ENCODE results near the gene TMEM167B.
"Not testable (repeated sequence)": the region's sequence is repeated elsewhere in the genome, so short reads cannot be mapped to it uniquely, and the experiment has no call there.

Gene TMEM167B

DNA sequence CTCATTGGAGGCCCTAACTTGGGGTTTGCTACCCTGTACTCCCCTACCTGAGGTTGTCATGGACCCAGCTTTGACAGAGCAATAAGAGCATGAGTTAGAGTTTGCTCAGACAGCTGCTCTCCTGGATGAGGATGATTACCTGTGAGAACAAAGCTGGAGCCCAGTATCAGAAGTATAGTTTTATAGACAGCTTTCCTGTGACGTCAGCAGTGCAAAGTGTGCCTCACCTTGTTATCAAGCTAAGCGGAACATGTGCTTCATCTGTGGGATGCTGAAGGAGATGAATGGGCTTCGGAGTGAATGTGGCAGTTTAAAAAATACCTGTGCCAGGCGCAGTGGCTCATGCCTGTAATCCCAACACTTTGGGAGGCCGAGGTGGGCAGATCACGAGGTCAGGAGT is 43.2 kb upstream of the TMEM167B start:
- DNase-seq (ENCODE audit: extremely low read depth, insufficient read length): no peak
- Histone ChIP-seq H3K4me3 (replicated peaks; ENCODE audit: low read depth, low read length) (no peak overlapping the region), H3K36me3 (ENCODE audit: control insufficient read depth, insufficient read depth, low read length) (no peaks in the 10 kb centered on the region), H3K27me3 (replicated peaks; ENCODE audit: control insufficient read depth, insufficient read depth, low read length) (no peaks in the 10 kb centered on the region)
- TF ChIP-seq, protein P1, sequence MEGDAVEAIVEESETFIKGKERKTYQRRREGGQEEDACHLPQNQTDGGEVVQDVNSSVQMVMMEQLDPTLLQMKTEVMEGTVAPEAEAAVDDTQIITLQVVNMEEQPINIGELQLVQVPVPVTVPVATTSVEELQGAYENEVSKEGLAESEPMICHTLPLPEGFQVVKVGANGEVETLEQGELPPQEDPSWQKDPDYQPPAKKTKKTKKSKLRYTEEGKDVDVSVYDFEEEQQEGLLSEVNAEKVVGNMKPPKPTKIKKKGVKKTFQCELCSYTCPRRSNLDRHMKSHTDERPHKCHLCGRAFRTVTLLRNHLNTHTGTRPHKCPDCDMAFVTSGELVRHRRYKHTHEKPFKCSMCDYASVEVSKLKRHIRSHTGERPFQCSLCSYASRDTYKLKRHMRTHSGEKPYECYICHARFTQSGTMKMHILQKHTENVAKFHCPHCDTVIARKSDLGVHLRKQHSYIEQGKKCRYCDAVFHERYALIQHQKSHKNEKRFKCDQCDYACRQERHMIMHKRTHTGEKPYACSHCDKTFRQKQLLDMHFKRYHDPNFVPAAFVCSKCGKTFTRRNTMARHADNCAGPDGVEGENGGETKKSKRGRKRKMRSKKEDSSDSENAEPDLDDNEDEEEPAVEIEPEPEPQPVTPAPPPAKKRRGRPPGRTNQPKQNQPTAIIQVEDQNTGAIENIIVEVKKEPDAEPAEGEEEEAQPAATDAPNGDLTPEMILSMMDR (IDR thresholded peaks at IDR 0.05; ENCODE audit: insufficient read depth, low read length, poor library complexity, severe bottlenecking): no peak

DNA sequence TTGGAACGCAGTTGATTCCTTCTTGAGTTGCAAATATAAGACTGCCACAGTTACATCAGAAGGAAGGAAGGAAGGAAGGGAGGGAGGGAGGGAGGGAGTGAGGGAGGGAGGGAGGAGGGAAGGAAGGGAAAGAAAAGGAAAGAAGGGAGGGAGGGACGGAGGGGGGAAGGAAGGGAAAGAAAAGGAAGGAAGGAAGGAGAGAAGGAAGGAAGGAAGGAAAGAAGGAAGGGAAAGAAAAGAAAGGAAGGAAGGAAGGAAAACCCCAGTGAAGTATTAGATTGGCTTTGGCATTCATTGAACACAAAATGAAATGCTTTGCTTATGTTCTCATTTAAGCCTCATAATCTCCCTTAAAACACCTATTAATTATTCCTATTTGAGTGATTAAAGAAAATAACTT is 42.2 kb upstream of the TMEM167B start:
- Histone ChIP-seq H3K36me3 (ENCODE audit: control insufficient read depth, insufficient read depth, low read length) (no peaks in the 10 kb centered on the region), H3K27me3 (replicated peaks; ENCODE audit: control insufficient read depth, insufficient read depth, low read length) (no peaks in the 10 kb centered on the region), H3K4me3 (replicated peaks; ENCODE audit: low read depth, low read length) (no peak overlapping the region)
- TF ChIP-seq, protein P1 (IDR thresholded peaks at IDR 0.05; ENCODE audit: insufficient read depth, low read length, poor library complexity, severe bottlenecking): no peak
- DNase-seq (ENCODE audit: extremely low read depth, insufficient read length): no peak

DNA sequence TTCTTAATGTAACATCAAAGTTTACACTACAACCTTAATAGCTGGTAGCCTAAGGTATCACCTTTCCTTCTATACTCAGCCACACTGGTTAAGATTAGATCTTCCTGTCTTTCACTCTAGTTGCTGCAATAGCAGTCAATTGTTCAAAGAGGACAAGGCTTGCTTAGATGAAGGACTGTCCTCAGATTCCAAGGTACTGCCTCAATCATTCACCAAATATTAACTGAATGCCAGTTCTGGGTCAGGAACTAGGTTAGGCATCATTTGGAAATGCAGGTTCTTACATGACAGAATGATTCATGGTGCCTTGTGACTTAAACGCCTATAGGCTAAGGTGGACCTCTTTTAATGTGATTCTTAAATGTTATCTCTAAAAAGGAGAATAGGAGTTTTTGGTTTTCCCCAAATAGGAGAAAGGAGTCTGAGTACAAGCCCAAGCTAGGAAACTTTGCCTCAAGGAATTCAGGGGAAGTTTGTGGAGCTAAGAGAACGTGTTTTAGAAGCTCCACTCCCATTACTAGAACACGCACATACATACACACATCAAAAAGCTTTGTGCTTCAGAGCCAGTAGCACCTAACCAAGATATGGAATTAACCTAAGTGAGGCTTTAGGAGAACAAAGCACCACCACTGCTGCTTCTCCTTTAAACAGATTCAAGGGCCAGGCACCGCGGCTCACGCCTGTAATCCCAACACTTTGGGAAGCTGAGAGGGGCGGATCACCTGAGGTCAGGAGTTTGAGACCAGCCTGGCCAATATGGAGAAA is 40.2 kb upstream of the TMEM167B start:
- DNase-seq (ENCODE audit: extremely low read depth, insufficient read length): no peak
- no peaks in the 10 kb centered on the region for H3K27me3 ChIP-seq (replicated peaks; ENCODE audit: control insufficient read depth, insufficient read depth, low read length)
- no peaks in the 10 kb centered on the region for H3K36me3 ChIP-seq (ENCODE audit: control insufficient read depth, insufficient read depth, low read length)
- no peak overlapping the region for H3K4me3 ChIP-seq (replicated peaks; ENCODE audit: low read depth, low read length)
- TF ChIP-seq, protein P1 (IDR thresholded peaks at IDR 0.05; ENCODE audit: insufficient read depth, low read length, poor library complexity, severe bottlenecking): no peak

DNA sequence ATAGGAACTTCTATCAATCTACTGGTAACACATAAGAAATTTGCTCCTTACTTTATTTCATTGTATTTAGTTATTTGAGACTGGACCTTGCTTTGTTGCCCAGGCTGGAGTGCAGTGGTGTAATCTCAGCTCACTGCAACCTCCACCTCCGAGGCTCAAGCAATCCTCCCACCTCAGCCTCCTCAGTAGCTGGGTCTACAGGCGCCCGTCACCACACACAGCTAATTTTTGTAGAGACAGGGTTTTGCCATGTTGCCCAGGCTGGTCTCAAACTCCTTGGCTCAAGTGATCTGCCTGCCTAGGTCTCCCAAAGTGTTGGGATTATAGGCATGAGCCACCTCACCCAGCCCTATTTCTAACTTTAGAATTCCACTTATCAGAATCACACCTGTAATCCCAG is 38.4 kb upstream of the TMEM167B start:
- not testable (repeated sequence) for DNase-seq (ENCODE audit: extremely low read depth, insufficient read length); H3K4me3 ChIP-seq (replicated peaks; ENCODE audit: low read depth, low read length); H3K36me3 ChIP-seq (ENCODE audit: control insufficient read depth, insufficient read depth, low read length); H3K27me3 ChIP-seq (replicated peaks; ENCODE audit: control insufficient read depth, insufficient read depth, low read length)

DNA sequence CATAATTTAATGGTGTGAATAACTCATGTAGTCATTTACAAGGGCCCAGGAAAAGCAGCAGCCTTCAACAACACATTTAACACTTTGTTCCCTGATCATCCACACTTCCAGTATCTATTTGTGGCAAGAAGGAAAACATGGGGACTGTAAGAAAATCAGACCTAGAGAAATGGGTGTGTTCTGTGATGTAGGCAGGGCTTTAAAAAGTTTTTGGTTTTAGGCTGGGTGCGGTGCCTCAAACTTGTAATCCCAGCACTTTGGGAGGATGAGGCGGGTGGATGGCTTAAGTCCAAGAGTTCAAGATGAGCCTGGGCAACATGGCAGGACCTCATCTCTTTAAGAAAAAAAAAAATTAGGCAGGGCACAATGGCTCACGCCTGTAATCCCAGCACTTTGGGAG is 34.5 kb upstream of the TMEM167B start:
- no peaks in the 10 kb centered on the region for H3K27me3 ChIP-seq (replicated peaks; ENCODE audit: control insufficient read depth, insufficient read depth, low read length)
- TF ChIP-seq, protein P1 (IDR thresholded peaks at IDR 0.05; ENCODE audit: insufficient read depth, low read length, poor library complexity, severe bottlenecking): no peak
- no peaks in the 10 kb centered on the region for H3K36me3 ChIP-seq (ENCODE audit: control insufficient read depth, insufficient read depth, low read length)
- H3K4me3 ChIP-seq (replicated peaks; ENCODE audit: low read depth, low read length): no peak overlapping the region
- no peak for DNase-seq (ENCODE audit: extremely low read depth, insufficient read length)

DNA sequence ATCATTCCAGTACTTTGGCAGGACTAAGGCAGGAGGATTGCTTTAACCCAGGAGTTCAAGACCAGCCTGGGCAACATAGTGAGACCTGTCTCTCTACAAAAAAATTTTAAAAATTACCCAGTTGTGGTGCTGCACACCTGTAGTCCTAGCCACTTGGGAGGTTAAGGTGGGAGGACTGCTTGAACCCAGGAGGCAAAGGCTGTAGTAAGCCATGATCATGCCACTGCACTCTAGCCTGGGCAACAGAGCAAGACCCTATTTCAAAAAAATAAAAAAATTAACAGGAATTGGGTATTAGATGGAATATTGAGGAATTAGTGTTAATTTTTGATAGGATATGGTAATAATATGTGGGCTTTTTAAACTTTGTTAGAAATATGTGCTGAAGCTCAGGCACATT is 31.5 kb upstream of the TMEM167B start:
- DNase-seq (ENCODE audit: extremely low read depth, insufficient read length): no peak
- TF ChIP-seq, protein P1 (IDR thresholded peaks at IDR 0.05; ENCODE audit: insufficient read depth, low read length, poor library complexity, severe bottlenecking): no peak
- Histone ChIP-seq H3K36me3 (ENCODE audit: control insufficient read depth, insufficient read depth, low read length) (no peaks in the 10 kb centered on the region; the same call in 1 of the 2 replicates), H3K27me3 (replicated peaks; ENCODE audit: control insufficient read depth, insufficient read depth, low read length) (no peaks in the 10 kb centered on the region), H3K4me3 (replicated peaks; ENCODE audit: low read depth, low read length) (no peak overlapping the region)

All from GM06990 (cell line).